Spleen (tissue), 7 donors: ENCODE data around the gene MYO5A.

Experiments
- CTCF ChIP-seq, 11 experiments: fragments of 200-600 bp in 7 of 11; fragments of 450-650 bp in 4 of 11; sonication (generic) in 4 of 11; IDR thresholded peaks in 8 of 11; conservative IDR thresholded peaks in 3 of 11; 1 replicate in 7 of 11; 2 replicates in 4 of 11; pipeline versions ENCODE4 v1.4.0 to v1.8.0; 2016 to 2021; ENCODE audit warnings: antibody characterized with exemption in 11 of 11, inconsistent platforms in 4 of 11, mild to moderate bottlenecking in 1 of 11
- POLR2A ChIP-seq, 3 donors: fragments of 450-650 bp; IDR thresholded peaks; one replicate each; pipeline ENCODE4 v1.5.1; 2017; ENCODE audit warnings: antibody characterized with exemption in 3 of 3, mild to moderate bottlenecking in 1 of 3
- donor health status: DM: no; HTN: no; CAD: no; lungs with moderate emphysema.
- donor health status: DM: no; HTN: no; CAD: no.
- donor health status: DM: no; HTN: no; CAD: no.

- TF ChIP-seq POLR2A (IDR thresholded peaks at IDR 0.05), result no peak
- TF ChIP-seq CTCF (IDR thresholded peaks at IDR 0.05 in 8 of 11, conservative IDR thresholded peaks at IDR 0.05 in 3 of 11), result no peak
Observed at GRCh38 chr15:52485290-52485689, 43.4 kb downstream of the MYO5A start.
